HepG2 (cell line): ENCODE measurements around the gene NKD1. TPM values are rescaled to one million over a fixed set of nuclear protein-coding genes. Genes with fewer than 3 reads are reported as not detected.

Source experiments
- AKAP8 ChIP-seq: sonication (generic); formaldehyde crosslinking; IDR thresholded peaks from 2 replicates; pipeline ENCODE4 v1.5.1; 2020; ENCODE audit warnings: mild to moderate bottlenecking, missing genetic modification reagents
- CREB3 ChIP-seq: sonication (generic); formaldehyde crosslinking; IDR thresholded peaks from 2 replicates; pipeline ENCODE4 v1.5.0; 2020; ENCODE audit warnings: missing genetic modification reagents
- CSRNP1 ChIP-seq: sonication (generic); formaldehyde crosslinking; IDR thresholded peaks from 2 replicates; pipeline ENCODE4 v1.8.1; 2023; ENCODE audit warnings: mild to moderate bottlenecking, missing genetic modification reagents
- GTF2F1 ChIP-seq: fragments of 150-350 bp; IDR thresholded peaks from 2 replicates; pipeline ENCODE4 v1.6.1; 2014; ENCODE audit warnings: low read length
- GZF1 ChIP-seq: sonication (generic); formaldehyde crosslinking; IDR thresholded peaks from 2 replicates; pipeline ENCODE4 v1.5.1; 2020; ENCODE audit warnings: mild to moderate bottlenecking, missing genetic modification reagents
- KDM6A ChIP-seq: IDR thresholded peaks from 2 replicates; pipeline ENCODE4 v1.6.1; 2016; ENCODE audit warnings: low read depth
- REPIN1 ChIP-seq: sonication (generic); formaldehyde crosslinking; IDR thresholded peaks from 2 replicates; pipeline ENCODE4 v1.8.0; 2022; ENCODE audit warnings: missing genetic modification reagents, low read depth, mild to moderate bottlenecking, borderline replicate concordance
- SYNCRIP ChIP-seq: fragments of 200-400 bp; formaldehyde crosslinking; IDR thresholded peaks from 2 replicates; pipeline ENCODE4 v1.6.1; 2018; ENCODE audit warnings: mild to moderate bottlenecking, low read depth, low read length; ENCODE audit not compliant: insufficient read depth
- XRCC5 ChIP-seq: fragments of 200-400 bp; formaldehyde crosslinking; optimal IDR thresholded peaks from 2 replicates; pipeline ENCODE3; 2017; ENCODE audit warnings: mild to moderate bottlenecking, low read length
- ZNF124 ChIP-seq: sonication (generic); formaldehyde crosslinking; IDR thresholded peaks from 2 replicates; pipeline ENCODE4 v1.4.0; 2020; ENCODE audit warnings: missing genetic modification reagents
- ZNF383 ChIP-seq: sonication (generic); formaldehyde crosslinking; IDR thresholded peaks from 2 replicates; pipeline ENCODE4 v1.4.0; 2020; ENCODE audit warnings: missing genetic modification reagents, mild to moderate bottlenecking, borderline replicate concordance
- ZNF468 ChIP-seq: sonication (generic); formaldehyde crosslinking; IDR thresholded peaks from 2 replicates; pipeline ENCODE4 v1.8.0; 2022; ENCODE audit warnings: mild to moderate bottlenecking, moderate library complexity, missing genetic modification reagents
- ZNF550 ChIP-seq: sonication (generic); formaldehyde crosslinking; IDR thresholded peaks from 2 replicates; pipeline ENCODE4 v1.4.0; 2020; ENCODE audit warnings: mild to moderate bottlenecking, missing genetic modification reagents, borderline replicate concordance
- ZNF589 ChIP-seq: sonication (generic); formaldehyde crosslinking; conservative IDR thresholded peaks from 2 replicates; pipeline ENCODE4 v1.8.0; 2022; ENCODE audit warnings: mild to moderate bottlenecking, moderate library complexity, missing genetic modification reagents
- ZNF644 ChIP-seq: IDR thresholded peaks from 2 replicates; pipeline ENCODE4 v1.6.1; 2016; ENCODE audit warnings: low read depth
- ZXDC ChIP-seq: sonication (generic); formaldehyde crosslinking; IDR thresholded peaks from 2 replicates; pipeline ENCODE4 v1.5.0; 2020; ENCODE audit warnings: mild to moderate bottlenecking, missing genetic modification reagents
- polyA plus RNA-seq, 8 experiments: library from polyadenylated mRNA; depleted of rRNA in 3 of 8; stranded (reverse) in 7 of 8; unstranded in 1 of 8; fragments of >200 nt; fragmentation: Illumina TruSeq in 4 of 8; extraction: Trizol in 4 of 8; gene quantifications; 2 replicates each; pipeline versions ENCODE4 v1.2.1 to v1.2.3, GENCODE V29; 2011 to 2016; ENCODE audit warnings: low read depth in 4 of 8, missing spikeins in 1 of 8, mixed read lengths in 1 of 8; ENCODE audit not compliant: insufficient read depth in 1 of 8
- total RNA-seq, 5 experiments: library from RNA; depleted of rRNA; stranded (reverse); fragments of >200 nt; fragmentation: Illumina TruSeq; extraction: Trizol; gene quantifications; 2 replicates each; pipeline ENCODE4 v1.2.3, GENCODE V29; 2016; ENCODE audit warnings: low read depth in 1 of 5
- TF ChIP-seq, protein P1 (sequence below): sonication (generic); formaldehyde crosslinking; IDR thresholded peaks from 2 replicates; pipeline ENCODE4 v1.4.0; 2020; ENCODE audit warnings: missing genetic modification reagents
- TF ChIP-seq, protein P2 (sequence below): sonication (generic); formaldehyde crosslinking; conservative IDR thresholded peaks from 2 replicates; pipeline ENCODE4 v1.4.0; 2020; ENCODE audit warnings: missing genetic modification reagents

NKD1 gene
- total and polyA plus RNA-seq, 2 of the 13 experiments (the other 11 are each of a cell fraction or from before 2014, with no cell fraction given) = 70.4 to 121 TPM

GRCh38 chr16:50530277-50531236 lies 17.6 kb upstream of the NKD1 start (continued):
- TF ChIP-seq ZXDC (CRISPR knock-in tag) (peak; percentile 88), KDM6A (peak; percentile 52; the same call in 1 of the 2 replicates), CREB3 (CRISPR knock-in tag) (no peak), ZNF589 (CRISPR knock-in tag) (no peak), ZNF383 (CRISPR knock-in tag) (peak; percentile 98), GZF1 (CRISPR knock-in tag) (0 out of 2 replicates have a peak, but pooled peaks have one; percentile 31), SYNCRIP (no peak), AKAP8 (CRISPR knock-in tag) (peak; percentile 87; the same call in 1 of the 2 replicates), GTF2F1 (no peak), CSRNP1 (CRISPR knock-in tag) (peak; percentile 78), ZNF468 (CRISPR knock-in tag) (no peak), ZNF550 (no peak), XRCC5 (no peak), REPIN1 (peak; percentile 90), ZNF644 (peak; percentile 73), ZNF124 (CRISPR knock-in tag) (peak; percentile 93)
- TF ChIP-seq, protein P1, sequence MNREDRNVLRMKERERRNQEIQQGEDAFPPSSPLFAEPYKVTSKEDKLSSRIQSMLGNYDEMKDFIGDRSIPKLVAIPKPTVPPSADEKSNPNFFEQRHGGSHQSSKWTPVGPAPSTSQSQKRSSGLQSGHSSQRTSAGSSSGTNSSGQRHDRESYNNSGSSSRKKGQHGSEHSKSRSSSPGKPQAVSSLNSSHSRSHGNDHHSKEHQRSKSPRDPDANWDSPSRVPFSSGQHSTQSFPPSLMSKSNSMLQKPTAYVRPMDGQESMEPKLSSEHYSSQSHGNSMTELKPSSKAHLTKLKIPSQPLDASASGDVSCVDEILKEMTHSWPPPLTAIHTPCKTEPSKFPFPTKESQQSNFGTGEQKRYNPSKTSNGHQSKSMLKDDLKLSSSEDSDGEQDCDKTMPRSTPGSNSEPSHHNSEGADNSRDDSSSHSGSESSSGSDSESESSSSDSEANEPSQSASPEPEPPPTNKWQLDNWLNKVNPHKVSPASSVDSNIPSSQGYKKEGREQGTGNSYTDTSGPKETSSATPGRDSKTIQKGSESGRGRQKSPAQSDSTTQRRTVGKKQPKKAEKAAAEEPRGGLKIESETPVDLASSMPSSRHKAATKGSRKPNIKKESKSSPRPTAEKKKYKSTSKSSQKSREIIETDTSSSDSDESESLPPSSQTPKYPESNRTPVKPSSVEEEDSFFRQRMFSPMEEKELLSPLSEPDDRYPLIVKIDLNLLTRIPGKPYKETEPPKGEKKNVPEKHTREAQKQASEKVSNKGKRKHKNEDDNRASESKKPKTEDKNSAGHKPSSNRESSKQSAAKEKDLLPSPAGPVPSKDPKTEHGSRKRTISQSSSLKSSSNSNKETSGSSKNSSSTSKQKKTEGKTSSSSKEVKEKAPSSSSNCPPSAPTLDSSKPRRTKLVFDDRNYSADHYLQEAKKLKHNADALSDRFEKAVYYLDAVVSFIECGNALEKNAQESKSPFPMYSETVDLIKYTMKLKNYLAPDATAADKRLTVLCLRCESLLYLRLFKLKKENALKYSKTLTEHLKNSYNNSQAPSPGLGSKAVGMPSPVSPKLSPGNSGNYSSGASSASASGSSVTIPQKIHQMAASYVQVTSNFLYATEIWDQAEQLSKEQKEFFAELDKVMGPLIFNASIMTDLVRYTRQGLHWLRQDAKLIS = no peak; the same call in none of the 2 replicates
- TF ChIP-seq, protein P2, sequence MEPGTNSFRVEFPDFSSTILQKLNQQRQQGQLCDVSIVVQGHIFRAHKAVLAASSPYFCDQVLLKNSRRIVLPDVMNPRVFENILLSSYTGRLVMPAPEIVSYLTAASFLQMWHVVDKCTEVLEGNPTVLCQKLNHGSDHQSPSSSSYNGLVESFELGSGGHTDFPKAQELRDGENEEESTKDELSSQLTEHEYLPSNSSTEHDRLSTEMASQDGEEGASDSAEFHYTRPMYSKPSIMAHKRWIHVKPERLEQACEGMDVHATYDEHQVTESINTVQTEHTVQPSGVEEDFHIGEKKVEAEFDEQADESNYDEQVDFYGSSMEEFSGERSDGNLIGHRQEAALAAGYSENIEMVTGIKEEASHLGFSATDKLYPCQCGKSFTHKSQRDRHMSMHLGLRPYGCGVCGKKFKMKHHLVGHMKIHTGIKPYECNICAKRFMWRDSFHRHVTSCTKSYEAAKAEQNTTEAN (CRISPR knock-in tag) = peak; percentile 66
